Neural cell (in vitro differentiated cells): Measurements from ENCODE around the gene TBPL1. TPM values are rescaled to one million over a fixed set of nuclear protein-coding genes. Genes with fewer than 3 reads are reported as not detected.

ENCODE experiments used
- H2AFZ ChIP-seq: fragments of 200-600, 300-800 bp; sonication (generic), shearing (Covaris generic); 2 replicates; pipeline ENCODE4 v1.6.0; 2014; ENCODE audit warnings: low read depth, mild to moderate bottlenecking, antibody characterized with exemption, low read length, moderate library complexity
- H3F3A ChIP-seq: fragments of 200-600 bp; shearing (Covaris generic); 2 replicates; pipeline ENCODE4 v1.6.1; 2016; ENCODE audit warnings: mild to moderate bottlenecking, moderate library complexity, mixed read lengths, antibody characterized with exemption, low read length; ENCODE audit not compliant: insufficient read depth, poor library complexity, severe bottlenecking
- H3K27ac ChIP-seq: fragments of 200-600, 300-800 bp; sonication (generic), shearing (Covaris generic); 2 replicates; pipeline ENCODE4 v1.5.1; 2014; ENCODE audit warnings: mild to moderate bottlenecking, low read length, moderate library complexity
- H3K27me3 ChIP-seq: fragments of 300-800, 200-600 bp; sonication (generic), shearing (Covaris generic); 2 replicates; pipeline ENCODE4 v1.6.0; 2014; ENCODE audit warnings: mild to moderate bottlenecking, low read depth, low read length, moderate library complexity; ENCODE audit not compliant: insufficient read depth
- H3K36me3 ChIP-seq: fragments of 300-800, 200-600 bp; sonication (generic), shearing (Covaris generic); 2 replicates; pipeline ENCODE4 v1.5.1; 2014; ENCODE audit warnings: mild to moderate bottlenecking, antibody characterized with exemption, low read length, moderate library complexity; ENCODE audit not compliant: insufficient read depth
- H3K4me2 ChIP-seq: fragments of 300-800, 200-600 bp; sonication (generic), shearing (Covaris generic); 2 replicates; pipeline ENCODE4 v1.6.0; 2014; ENCODE audit warnings: mild to moderate bottlenecking, low read length
- H3K4me3 ChIP-seq: fragments of 300-800, 200-600 bp; sonication (generic), shearing (Covaris generic); 2 replicates; pipeline ENCODE4 v1.5.1; 2014; ENCODE audit warnings: mild to moderate bottlenecking, low read length, moderate library complexity
- H3K79me2 ChIP-seq: fragments of 200-600 bp; shearing (Covaris generic); replicated peaks from 2 replicates; pipeline ENCODE4 v1.6.0; 2014; ENCODE audit warnings: mild to moderate bottlenecking, low read length, moderate library complexity; ENCODE audit not compliant: insufficient read depth
- H3K9ac ChIP-seq: fragments of 300-800, 200-600 bp; sonication (generic), shearing (Covaris generic); 2 replicates; pipeline ENCODE4 v1.6.1; 2016; ENCODE audit warnings: mild to moderate bottlenecking, low read length, mixed read lengths
- H3K9me2 ChIP-seq: fragments of 200-600 bp; shearing (Covaris generic); 2 replicates; pipeline ENCODE4 v1.6.1; 2016; ENCODE audit warnings: mild to moderate bottlenecking, low read length, mixed read lengths; ENCODE audit not compliant: insufficient read depth
- H3K9me3 ChIP-seq: fragments of 200-600, 300-800 bp; sonication (generic), shearing (Covaris generic); 2 replicates; pipeline ENCODE4 v1.6.1; 2016; ENCODE audit warnings: mild to moderate bottlenecking, mixed run types, low read length, moderate library complexity, mixed read lengths
- H4K20me1 ChIP-seq: fragments of 200-600 bp; shearing (Covaris generic); 2 replicates; pipeline ENCODE4 v1.6.1; 2016; ENCODE audit warnings: mild to moderate bottlenecking, mixed run types; ENCODE audit not compliant: insufficient read depth
- EP300 ChIP-seq: fragments of 450-650 bp; conservative IDR thresholded peaks from 2 replicates; pipeline ENCODE4 v1.6.1; 2014; ENCODE audit warnings: antibody characterized with exemption, mild to moderate bottlenecking, moderate library complexity; ENCODE audit not compliant: poor library complexity, severe bottlenecking
- EZH2 ChIP-seq: fragments of 200-600, 300-800 bp; shearing (Covaris generic), sonication (generic); IDR thresholded peaks from 2 replicates; pipeline ENCODE4 v1.6.1; 2014; ENCODE audit warnings: antibody characterized with exemption, low read length, borderline replicate concordance, mild to moderate bottlenecking; ENCODE audit not compliant: insufficient read depth, poor library complexity, severe bottlenecking
- MXI1 ChIP-seq: fragments of 450-650 bp; conservative IDR thresholded peaks from 2 replicates; pipeline ENCODE4 v1.6.1; 2014; ENCODE audit warnings: antibody characterized with exemption, mild to moderate bottlenecking; ENCODE audit not compliant: poor library complexity, severe bottlenecking
- POLR2AphosphoS5 ChIP-seq: IDR thresholded peaks from 2 replicates; pipeline ENCODE4 v1.6.1; 2012
- RAD21 ChIP-seq: fragments of 450-650 bp; conservative IDR thresholded peaks from 2 replicates; pipeline ENCODE4 v1.6.1; 2014; ENCODE audit warnings: antibody characterized with exemption, mild to moderate bottlenecking, moderate library complexity
- SMC3 ChIP-seq: fragments of 450-650 bp; conservative IDR thresholded peaks from 2 replicates; pipeline ENCODE4 v1.6.1; 2014; ENCODE audit warnings: antibody characterized with exemption, mild to moderate bottlenecking, moderate library complexity; ENCODE audit not compliant: poor library complexity
- TAF1 ChIP-seq: IDR thresholded peaks from 2 replicates; pipeline ENCODE4 v1.6.1; 2012; ENCODE audit warnings: low read depth
- polyA plus RNA-seq: library from polyadenylated mRNA; depleted of rRNA; stranded (reverse); fragments of >200 nt; gene quantifications from 2 replicates; pipeline ENCODE4 v1.2.3, GENCODE V29; 2014
- TF ChIP-seq, protein P1 (sequence below): fragments of 450-650 bp; IDR thresholded peaks from 2 replicates; pipeline ENCODE4 v1.5.1; 2014; ENCODE audit warnings: antibody characterized with exemption, mild to moderate bottlenecking, moderate library complexity; ENCODE audit not compliant: poor library complexity, severe bottlenecking
- TF ChIP-seq, protein P2 (sequence below): IDR thresholded peaks from 2 replicates; pipeline ENCODE4 v1.6.1; 2012; ENCODE audit warnings: borderline replicate concordance

The TBPL1 gene
- polyA plus RNA-seq, 1 donor from 2014 or later, result 110 TPM

DNA sequence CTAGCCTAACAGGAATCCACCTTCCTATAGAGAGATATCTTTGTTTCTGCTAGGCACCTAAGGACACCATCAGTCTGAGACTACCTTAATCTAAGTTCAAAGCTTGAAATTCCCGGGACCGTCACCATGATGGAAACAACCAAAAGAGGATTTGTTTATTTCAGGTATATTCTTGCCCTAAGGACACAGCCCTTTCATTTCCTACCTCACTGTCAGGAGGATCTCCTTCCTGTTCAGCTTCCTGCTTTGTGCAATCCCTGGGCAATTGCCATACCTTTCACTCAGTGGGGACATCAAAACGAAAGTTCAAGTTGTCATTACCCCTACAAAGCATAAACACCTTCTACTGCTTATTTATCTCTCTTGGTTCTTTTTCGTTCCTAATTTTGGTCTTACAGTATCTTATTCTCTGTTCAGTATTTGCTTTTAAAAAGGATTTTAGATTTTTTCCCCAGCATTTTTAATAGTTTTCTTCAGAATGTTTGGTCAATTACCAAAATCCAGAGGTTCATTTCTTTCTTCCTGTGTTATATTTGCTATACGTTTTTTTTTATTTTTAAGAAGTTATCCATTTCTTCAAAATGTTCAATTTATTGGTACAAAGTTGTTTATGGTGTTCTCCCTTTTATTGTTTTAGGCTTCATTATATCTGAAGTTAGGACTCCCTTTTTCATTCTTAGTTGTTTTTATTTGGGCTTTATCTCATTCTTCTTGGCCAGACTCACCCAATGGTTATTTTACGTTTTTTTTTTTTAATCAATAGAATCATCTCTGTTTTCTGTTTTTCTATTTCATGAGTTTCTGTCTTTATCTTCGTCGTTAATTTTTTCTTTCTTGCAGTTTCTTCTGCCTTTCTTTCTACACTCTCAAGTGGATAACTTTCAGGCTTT is 13.0 kb upstream of the TBPL1 start:
- no peaks in the 10 kb centered on the region for H3F3A ChIP-seq
- H3K9me3 ChIP-seq, result no peaks in the 10 kb centered on the region
- H2AFZ ChIP-seq, result no peak overlapping the region
- H3K4me3 ChIP-seq, result no peak overlapping the region
- no peaks in the 10 kb centered on the region for H4K20me1 ChIP-seq
- no peak overlapping the region for H3K4me2 ChIP-seq
- no peaks in the 10 kb centered on the region for H3K79me2 ChIP-seq
- no peaks in the 10 kb centered on the region for H3K27me3 ChIP-seq
- H3K9ac ChIP-seq, result no peak overlapping the region
- H3K27ac ChIP-seq, result no peak overlapping the region
- no peaks in the 10 kb centered on the region for H3K36me3 ChIP-seq
- no peaks in the 10 kb centered on the region for H3K9me2 ChIP-seq
- TF ChIP-seq, protein P1, sequence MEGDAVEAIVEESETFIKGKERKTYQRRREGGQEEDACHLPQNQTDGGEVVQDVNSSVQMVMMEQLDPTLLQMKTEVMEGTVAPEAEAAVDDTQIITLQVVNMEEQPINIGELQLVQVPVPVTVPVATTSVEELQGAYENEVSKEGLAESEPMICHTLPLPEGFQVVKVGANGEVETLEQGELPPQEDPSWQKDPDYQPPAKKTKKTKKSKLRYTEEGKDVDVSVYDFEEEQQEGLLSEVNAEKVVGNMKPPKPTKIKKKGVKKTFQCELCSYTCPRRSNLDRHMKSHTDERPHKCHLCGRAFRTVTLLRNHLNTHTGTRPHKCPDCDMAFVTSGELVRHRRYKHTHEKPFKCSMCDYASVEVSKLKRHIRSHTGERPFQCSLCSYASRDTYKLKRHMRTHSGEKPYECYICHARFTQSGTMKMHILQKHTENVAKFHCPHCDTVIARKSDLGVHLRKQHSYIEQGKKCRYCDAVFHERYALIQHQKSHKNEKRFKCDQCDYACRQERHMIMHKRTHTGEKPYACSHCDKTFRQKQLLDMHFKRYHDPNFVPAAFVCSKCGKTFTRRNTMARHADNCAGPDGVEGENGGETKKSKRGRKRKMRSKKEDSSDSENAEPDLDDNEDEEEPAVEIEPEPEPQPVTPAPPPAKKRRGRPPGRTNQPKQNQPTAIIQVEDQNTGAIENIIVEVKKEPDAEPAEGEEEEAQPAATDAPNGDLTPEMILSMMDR, result no peak
- TF ChIP-seq, protein P2, sequence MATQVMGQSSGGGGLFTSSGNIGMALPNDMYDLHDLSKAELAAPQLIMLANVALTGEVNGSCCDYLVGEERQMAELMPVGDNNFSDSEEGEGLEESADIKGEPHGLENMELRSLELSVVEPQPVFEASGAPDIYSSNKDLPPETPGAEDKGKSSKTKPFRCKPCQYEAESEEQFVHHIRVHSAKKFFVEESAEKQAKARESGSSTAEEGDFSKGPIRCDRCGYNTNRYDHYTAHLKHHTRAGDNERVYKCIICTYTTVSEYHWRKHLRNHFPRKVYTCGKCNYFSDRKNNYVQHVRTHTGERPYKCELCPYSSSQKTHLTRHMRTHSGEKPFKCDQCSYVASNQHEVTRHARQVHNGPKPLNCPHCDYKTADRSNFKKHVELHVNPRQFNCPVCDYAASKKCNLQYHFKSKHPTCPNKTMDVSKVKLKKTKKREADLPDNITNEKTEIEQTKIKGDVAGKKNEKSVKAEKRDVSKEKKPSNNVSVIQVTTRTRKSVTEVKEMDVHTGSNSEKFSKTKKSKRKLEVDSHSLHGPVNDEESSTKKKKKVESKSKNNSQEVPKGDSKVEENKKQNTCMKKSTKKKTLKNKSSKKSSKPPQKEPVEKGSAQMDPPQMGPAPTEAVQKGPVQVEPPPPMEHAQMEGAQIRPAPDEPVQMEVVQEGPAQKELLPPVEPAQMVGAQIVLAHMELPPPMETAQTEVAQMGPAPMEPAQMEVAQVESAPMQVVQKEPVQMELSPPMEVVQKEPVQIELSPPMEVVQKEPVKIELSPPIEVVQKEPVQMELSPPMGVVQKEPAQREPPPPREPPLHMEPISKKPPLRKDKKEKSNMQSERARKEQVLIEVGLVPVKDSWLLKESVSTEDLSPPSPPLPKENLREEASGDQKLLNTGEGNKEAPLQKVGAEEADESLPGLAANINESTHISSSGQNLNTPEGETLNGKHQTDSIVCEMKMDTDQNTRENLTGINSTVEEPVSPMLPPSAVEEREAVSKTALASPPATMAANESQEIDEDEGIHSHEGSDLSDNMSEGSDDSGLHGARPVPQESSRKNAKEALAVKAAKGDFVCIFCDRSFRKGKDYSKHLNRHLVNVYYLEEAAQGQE, result no peak
- TF ChIP-seq RAD21 (no peak), EP300 (no peak), TAF1 (no peak), POLR2AphosphoS5 (no peak), EZH2 (no peak), MXI1 (no peak), SMC3 (no peak)

DNA sequence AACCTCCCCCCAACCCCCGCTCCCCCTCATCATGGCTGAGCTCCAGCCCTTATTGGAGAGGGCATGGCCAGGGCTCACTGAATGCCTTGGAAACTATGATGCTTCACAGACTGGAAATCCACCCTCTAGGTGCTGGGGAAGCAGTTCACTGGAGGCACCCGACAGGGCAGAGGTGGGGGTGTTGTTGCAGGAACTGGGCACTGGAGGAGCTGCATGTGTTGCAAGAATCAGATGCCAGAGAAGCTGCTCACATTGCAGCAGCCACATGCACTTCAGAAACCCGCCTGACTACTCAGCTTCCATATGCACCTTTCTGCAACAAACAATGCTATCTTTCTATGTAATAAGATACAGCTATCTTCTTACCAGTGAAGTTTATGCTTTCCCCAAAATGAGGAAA is 7.9 kb upstream of the TBPL1 start:
- Histone ChIP-seq H3K27me3 (no peaks in the 10 kb centered on the region), H3K9me2 (no peaks in the 10 kb centered on the region), H3K9me3 (no peaks in the 10 kb centered on the region), H3K36me3 (no peaks in the 10 kb centered on the region), H3K4me2 (no peak overlapping the region), H3K4me3 (no peak overlapping the region), H3F3A (no peaks in the 10 kb centered on the region), H3K27ac (no peak overlapping the region), H3K79me2 (no peaks in the 10 kb centered on the region), H2AFZ (no peak overlapping the region), H3K9ac (no peak overlapping the region), H4K20me1 (no peaks in the 10 kb centered on the region)
- TF ChIP-seq TAF1 (no peak), MXI1 (no peak), SMC3 (no peak), POLR2AphosphoS5 (no peak), EP300 (no peak), EZH2 (no peak), RAD21 (no peak)
- TF ChIP-seq, protein P1, result no peak
- TF ChIP-seq, protein P2, result no peak
